HCT116 (cell line): Measurements from ENCODE around the gene VPS26A.

Experiments used
- CTCF ChIP-seq, 3 experiments: fragments of 200-600 bp in 1 of 3; sonication (generic) in 1 of 3; IDR thresholded peaks in 2 of 3; conservative IDR thresholded peaks in 1 of 3; 2 replicates each; pipeline ENCODE4 v1.5.1; 2012 to 2017; ENCODE audit warnings: low read depth in 2 of 3, low read length in 2 of 3, antibody characterized with exemption in 1 of 3, borderline replicate concordance in 1 of 3, control low read depth in 1 of 3, mild to moderate bottlenecking in 1 of 3, mixed read lengths in 1 of 3, mixed run types in 1 of 3, moderate library complexity in 1 of 3; ENCODE audit not compliant: insufficient read depth in 1 of 3
- EGR1 ChIP-seq: IDR thresholded peaks from 2 replicates; pipeline ENCODE4 v1.6.1; 2012; ENCODE audit warnings: low read depth
- EZH2 ChIP-seq: fragments of 200-600 bp; sonication (generic); IDR thresholded peaks from 2 replicates; pipeline ENCODE4 v1.6.1; 2017; ENCODE audit warnings: antibody characterized with exemption, mixed run types
- POLR2A ChIP-seq: IDR thresholded peaks from 2 replicates; pipeline ENCODE4 v1.7.0; 2011; ENCODE audit warnings: borderline replicate concordance; ENCODE audit not compliant: insufficient read depth, insufficient read length; ENCODE audit errors: extremely low read depth
- SP1 ChIP-seq: IDR thresholded peaks from 2 replicates; pipeline ENCODE4 v1.6.1; 2012; ENCODE audit warnings: low read depth
- SRF ChIP-seq: IDR thresholded peaks from 2 replicates; pipeline ENCODE4 v1.6.1; 2012; ENCODE audit warnings: low read depth
- TCF7L2 ChIP-seq: IDR thresholded peaks from 2 replicates; pipeline ENCODE4 v1.7.0; 2011; ENCODE audit warnings: borderline replicate concordance, inconsistent platforms; ENCODE audit not compliant: insufficient read depth, insufficient read length; ENCODE audit errors: extremely low read depth
- TF ChIP-seq, protein P1 (sequence below): IDR thresholded peaks from 2 replicates; pipeline ENCODE4 v1.6.1; 2012; ENCODE audit warnings: low read depth

DNA sequence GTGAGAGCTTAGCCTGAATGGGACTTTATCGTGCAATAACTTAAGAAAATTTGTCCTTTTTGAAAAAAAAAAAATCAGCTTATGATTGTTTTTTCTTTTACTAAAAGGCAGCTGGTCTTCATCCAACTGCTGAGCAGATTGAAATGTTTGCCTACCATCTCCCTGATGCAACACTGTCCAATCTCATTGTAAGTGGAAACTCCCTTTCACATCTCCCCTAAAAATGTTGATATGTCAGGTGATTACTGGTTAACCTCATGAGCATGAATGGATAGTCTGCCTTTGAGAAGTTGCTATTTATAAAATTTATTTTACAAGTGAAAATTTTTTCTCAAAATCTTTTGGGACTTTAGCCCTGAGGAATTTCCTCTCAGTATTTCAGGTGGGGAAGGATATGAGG lies 78.4 kb downstream of the VPS26A start:
- TF ChIP-seq, protein P1, sequence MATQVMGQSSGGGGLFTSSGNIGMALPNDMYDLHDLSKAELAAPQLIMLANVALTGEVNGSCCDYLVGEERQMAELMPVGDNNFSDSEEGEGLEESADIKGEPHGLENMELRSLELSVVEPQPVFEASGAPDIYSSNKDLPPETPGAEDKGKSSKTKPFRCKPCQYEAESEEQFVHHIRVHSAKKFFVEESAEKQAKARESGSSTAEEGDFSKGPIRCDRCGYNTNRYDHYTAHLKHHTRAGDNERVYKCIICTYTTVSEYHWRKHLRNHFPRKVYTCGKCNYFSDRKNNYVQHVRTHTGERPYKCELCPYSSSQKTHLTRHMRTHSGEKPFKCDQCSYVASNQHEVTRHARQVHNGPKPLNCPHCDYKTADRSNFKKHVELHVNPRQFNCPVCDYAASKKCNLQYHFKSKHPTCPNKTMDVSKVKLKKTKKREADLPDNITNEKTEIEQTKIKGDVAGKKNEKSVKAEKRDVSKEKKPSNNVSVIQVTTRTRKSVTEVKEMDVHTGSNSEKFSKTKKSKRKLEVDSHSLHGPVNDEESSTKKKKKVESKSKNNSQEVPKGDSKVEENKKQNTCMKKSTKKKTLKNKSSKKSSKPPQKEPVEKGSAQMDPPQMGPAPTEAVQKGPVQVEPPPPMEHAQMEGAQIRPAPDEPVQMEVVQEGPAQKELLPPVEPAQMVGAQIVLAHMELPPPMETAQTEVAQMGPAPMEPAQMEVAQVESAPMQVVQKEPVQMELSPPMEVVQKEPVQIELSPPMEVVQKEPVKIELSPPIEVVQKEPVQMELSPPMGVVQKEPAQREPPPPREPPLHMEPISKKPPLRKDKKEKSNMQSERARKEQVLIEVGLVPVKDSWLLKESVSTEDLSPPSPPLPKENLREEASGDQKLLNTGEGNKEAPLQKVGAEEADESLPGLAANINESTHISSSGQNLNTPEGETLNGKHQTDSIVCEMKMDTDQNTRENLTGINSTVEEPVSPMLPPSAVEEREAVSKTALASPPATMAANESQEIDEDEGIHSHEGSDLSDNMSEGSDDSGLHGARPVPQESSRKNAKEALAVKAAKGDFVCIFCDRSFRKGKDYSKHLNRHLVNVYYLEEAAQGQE, result no peak
- TF ChIP-seq CTCF (IDR thresholded peaks at IDR 0.05 in 2 of 3, conservative IDR thresholded peaks at IDR 0.05 in 1 of 3; ENCODE audit: borderline replicate concordance in 1 of 3, insufficient read depth in 1 of 3, low read depth in 2 of 3, low read length in 2 of 3) (no peak), SP1 (no peak), EGR1 (no peak), EZH2 (no peak), POLR2A (no peak), TCF7L2 (no peak), SRF (no peak)
